GM21528 (cell line): ENCODE data around the gene SFMBT1.
A peak's percentile ranks its signal among the peaks of the same experiment; 100 is the strongest.
"Not testable (repeated sequence)": the region's sequence is repeated elsewhere in the genome, so short reads cannot be mapped to it uniquely, and the experiment has no call there.

Source experiments
- ATAC-seq: cut with Tn5 transposase; IDR thresholded peaks from one replicate; pipeline ENCODE4 v1.9.1; 2021; ENCODE audit warnings: mild to moderate bottlenecking, moderate library complexity; ENCODE audit not compliant: unreplicated experiment, low FRiP score

Gene SFMBT1

DNA sequence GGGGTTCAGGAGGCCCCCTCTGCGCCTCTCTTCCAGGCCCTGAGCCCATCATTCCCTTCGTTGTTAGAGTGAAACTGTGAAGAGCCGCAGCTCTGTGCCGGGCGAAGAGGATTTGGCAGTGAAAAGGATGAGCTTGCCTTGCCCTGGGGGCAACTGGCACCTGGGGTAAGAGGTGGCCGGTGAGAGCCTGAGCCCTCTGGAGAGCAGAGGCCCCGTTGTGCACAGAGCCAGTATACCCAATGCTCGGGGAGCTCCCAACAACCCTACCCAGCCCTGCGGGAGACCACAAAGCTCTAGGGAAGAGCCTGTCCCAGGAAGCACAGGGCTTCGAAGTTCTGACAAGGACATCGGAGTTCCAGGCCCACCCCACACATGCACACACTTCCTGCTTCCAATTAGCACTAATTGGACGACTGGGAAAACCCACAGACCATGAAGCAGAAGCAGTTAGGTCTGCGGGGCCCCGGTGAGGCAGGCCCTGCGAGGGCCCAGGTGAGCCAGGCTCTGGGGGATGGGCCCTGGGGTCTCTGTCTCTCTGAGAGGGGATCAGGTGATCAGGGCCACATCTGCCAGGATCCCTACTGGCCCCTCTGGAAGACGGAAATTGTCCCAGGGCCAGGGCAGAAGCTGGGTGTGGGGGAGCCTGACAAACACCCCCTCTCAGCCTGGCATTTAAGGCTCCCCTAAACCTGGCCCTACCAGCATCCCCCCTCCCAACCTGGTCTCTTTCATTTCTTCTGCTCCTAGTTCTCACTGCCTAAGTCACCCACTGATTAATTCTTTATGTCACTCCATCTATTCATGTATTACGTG, 27.9 kb upstream of the SFMBT1 start:
- ATAC-seq = no peak

DNA sequence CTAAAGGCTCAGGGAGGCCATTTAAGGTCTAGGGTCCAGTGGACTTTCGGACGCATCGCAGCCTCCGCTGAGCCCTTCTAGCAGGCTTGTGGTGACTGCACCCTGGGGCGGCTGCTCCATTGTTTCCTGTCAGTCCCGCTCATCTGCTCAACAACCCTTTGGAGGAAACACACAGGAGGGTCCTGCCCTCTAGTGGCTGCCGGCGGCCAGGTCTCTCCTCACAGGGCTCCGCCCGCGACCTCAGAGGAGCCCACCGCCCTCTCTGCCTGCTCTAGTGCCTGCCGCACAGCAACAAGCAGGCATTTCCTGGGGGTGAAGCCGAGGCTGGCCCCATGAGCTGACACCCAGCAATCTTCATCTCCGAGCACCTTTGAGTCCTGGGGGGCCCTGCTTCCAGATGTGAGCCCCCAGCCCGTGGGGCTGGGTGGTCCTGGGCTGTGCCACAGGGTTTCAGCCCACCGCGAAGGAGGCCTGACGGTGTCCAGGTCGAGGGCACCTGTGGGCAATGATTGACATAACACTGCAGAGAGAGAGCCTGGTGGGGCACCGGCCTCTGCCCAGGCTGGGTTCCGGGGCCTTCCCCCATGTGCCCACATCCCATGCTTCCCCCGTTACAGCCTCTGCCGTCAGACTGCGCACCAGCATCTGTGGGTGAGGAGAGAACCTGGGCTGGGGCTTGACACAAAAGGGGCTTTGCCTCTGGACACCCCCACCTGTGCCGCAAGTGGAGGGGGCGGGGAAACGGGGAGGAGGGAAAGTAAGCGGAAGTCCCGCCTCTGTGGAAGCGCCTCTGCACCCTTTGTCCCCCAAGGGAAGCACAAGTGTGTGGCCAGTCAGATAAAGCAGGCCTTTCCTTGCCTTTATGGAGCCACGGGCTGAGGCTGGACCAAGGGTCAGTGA, 27.0 kb upstream of the SFMBT1 start:
- ATAC-seq = peak; percentile 82

DNA sequence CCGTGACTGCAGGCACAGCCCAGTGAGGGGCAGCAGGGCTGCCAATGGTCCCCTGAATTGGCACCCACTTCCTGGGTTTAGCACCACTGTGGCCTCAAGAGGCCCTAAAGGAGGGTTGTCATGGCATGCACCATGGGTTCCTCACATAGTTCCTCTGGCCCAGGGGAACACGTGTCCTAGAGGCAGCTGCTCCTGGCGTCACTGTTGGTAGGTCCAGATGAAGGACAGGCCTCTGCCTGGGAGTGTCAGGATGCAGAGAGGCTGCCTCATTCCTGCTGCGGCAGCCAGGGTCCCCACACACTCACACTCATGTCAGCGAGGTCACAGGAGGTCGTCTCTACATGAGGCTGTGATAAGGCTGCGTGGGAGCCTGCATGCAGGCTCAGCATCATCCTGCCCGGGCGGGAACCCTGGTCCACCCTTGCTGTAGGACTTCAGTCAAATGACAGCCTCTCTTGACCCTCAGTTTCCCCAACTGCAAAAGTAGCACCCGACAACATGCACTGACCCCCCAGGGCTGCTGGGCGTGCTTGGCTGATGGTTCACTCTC, 26.1 kb upstream of the SFMBT1 start:
- no peak for ATAC-seq

DNA sequence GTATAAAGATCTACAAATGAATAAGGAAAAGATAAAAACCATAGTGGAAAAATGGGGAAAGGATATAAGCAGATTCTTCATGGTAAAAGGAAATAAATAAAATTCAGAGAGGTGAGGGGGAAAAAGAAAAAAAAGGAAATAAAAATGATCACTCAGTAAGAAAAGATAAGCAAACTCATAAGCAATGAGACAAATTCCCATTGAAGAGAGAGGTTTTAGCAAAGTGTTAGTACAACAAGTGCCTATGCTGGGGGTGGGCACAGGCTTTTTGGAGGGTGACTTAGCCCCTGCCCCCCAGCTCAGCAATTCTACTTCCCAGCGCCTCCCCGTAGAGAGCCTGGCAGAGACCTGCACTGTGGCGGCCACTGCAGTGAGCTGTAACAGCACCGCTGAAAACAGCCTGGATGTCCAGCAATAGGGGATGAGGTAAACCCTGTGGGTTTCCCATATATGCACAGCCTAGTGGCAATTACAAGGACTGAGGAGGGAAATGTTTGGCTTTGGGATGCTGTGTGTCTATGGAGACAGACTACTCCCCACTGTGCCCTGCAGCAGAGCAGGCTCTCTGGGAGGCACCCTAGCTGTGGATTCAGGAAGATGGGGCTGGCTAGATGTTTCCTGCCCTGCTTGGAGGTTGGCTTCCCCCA, 23.7 kb upstream of the SFMBT1 start:
- no peak for ATAC-seq

DNA sequence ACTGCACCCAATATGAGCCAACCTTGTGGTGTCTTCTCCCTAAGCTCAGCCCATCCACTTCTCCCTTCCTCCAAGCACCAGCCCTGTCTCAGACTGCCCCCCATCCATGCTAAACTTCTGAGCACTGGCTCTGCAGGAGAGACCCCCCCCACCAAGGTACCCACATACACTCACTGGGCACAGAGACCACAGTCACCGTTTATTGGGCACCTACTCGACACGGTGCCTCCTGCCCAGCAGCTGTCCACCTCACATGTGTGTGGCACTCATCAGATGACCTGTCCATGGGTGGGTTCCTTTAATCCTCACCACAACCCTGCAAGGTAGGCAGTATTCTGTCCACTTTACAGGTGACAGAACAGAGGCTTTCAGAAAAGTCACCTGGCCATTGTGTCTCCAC, 22.3 kb upstream of the SFMBT1 start:
- no peak for ATAC-seq

DNA sequence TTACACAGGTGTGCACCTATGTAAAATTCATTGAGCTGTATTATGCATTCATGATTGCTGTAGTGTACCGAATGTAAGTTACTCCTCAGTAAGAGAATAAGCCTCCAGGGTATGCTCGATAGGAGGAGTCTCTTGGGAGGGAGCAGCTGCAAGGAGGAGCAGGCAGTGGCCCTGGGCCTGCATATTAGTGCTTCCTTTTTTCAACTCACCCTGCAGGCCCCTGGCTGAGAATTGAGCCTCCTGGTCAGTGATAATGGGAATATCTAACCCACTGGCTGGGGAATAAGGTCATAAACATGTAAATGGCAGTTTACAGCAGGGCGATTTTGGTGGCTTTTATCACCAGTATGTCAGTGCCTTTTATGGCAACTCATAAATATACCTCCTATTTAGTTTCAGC, 21.7 kb upstream of the SFMBT1 start:
- ATAC-seq = no peak

DNA sequence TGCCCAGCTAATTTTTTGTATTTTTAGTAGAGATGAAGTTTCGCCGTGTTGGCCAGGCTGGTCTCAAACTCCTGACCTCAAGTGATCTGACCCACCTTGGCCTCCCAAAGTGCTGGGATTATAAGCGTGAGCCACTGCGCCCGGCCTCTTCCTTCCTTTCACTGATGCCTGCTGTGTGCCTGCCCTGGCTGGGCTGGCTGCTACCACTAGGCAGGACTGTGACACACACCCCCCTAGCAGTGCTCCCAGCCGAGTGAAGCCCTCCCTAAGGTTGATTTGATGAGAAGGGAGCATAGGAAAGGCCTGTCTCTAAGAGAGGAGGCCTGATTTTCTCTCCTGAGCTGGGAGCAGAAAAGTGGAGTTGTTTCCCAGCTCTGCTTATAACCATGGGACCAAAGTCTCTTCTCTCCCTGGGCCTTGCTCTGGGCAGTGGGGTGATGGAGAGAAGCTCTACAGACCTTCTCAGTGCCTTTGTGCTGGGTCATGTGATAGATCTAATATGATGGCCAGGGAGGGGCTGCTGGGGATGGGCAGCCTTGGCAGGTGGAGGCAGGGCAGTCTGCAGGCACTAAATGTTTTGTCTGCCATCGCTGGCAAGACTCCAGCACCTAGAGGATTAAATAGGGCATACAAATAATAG, 20.1 kb upstream of the SFMBT1 start:
- ATAC-seq = no peak

DNA sequence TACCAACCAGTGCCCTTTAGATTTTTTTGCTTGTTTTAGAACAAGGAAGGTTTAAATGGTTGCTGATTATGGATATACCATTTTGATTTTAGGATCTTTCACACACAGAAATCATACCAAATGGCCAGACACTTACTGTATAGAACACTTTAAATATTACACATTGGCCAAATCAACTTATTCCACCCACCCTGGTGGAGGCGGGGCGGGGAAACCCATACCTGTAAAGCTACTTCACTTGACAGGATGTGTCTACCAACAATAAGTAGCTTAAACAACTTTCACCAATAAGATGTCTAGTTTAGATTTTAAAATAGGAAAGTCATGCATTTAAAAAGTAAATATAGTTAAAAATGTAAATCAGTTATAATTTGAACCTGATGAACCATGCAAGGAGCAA, 17.0 kb upstream of the SFMBT1 start:
- no peak for ATAC-seq

DNA sequence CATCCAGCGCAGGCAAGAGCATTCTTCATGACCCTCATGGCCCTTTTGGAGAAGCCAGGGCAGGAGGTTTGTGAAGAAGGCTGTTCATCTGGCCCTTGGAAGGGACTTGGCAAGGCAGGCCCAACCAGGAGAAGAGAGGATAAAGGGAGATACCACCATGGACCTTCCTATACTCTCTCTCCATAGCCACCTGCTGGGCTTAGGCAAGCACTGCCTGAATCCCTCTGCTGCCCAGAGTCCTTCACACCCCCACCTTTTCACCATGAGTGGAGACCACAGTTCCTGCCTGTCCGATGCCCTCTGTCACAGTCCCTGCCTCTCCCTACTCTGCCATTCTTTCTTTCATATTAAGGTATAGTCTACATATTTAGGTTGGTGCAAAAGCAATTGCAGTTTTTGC, 10.6 kb upstream of the SFMBT1 start:
- ATAC-seq = no peak

DNA sequence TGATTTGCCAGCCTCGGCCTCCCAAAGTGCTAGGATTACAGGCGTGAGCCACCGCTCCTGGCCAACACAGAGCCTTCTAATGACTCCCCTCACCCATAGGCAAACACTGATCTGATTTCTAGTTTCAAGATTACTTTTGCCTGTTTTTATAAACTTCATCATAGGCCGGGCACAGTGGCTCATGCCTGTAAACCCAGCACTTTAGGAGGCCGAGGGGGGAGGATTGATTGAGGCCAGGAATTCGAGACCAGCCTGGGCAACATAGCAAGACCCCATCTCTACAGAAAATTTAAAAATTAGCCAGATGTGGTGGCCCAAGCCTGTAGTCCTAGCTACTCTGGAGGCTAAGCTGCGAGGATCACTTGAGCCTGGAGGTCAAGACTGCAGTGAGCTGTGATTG, 8.4 kb upstream of the SFMBT1 start:
- not testable (repeated sequence) for ATAC-seq

DNA sequence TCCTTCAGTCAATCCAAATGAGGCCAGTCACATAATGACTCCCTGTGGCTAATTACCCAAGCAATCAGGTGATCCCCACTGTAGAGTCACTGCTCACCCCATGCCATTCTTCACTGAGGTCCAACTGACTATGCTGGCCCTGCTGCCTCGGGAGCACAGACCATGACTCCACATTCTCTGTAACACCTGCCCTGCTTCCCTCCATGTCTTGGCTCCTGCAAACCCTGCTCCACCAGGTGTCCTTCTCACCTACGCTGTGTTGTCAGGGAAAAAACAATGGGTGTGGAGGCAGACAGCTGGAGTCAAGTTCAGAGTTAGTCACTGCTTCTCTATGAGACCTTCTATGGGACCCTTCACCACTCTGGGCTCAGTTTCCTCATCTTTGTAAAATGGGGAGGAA, 6.1 kb upstream of the SFMBT1 start:
- ATAC-seq = no peak

DNA sequence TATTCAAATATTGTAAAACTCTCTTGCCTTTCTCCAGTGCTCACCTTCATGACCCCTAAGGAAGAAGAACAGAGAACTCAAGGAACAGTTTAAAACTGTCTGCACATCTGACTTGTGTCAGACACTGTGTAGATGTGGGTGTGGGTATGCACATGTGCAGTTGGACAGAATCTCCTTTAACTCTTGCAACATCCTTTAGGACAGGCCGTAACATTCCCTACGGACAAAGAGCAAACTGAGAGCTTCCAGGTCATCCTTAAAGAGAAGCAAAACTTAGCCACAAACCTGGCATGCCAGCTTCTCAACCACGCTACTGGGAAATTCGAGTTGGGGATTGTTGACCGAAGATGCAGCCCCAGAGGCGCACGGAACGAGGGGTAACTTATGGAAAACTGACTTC, 4.1 kb upstream of the SFMBT1 start:
- no peak for ATAC-seq

DNA sequence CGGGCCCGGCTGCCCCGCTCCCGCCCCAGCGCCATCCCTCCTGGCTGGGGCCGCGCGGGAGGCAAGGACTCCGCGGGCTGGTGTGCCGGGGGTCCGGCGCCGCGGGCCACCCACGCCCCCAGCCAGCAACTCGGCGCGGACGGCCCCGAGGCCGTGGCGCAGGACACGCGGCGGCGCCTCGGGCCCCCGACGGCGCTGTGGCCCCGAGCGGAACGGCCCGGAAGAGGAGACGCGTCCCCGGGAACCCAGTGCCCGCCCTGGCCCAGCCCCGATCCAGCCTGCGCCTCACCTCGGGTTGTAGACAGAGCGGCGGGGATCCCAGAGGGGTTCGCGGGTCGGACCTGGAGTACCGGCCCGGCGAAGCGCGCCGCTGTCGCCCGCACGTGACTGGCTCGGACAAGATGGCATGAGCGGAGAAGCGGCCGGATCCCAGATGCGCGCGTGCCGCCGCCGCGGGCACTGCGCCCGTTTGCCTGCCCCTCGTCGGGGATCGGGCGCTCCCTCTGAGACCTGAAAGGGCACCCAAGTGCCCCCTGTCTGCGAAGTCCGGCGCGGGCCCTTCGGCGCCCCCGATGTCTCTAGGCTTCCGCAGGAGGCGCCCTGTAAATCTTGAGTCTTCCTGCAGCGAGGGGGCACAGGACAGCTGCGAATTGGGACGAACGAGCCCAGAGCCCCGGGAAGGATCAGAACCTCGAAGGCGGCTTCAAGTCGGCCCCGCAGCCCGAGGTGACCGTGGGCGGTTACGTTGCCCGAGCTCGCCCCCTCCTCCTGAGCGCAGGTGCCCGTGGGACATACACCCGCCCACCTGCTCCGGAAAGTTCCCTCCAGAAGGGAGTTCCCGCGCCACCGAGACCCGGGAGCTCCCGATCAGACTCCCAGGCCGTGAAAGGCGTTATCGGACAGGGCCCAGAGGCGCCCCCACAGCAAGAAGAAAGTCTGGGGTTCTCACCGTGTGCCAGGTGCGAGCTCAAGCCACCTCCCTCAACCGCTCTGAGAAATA, 598 bp upstream of the SFMBT1 start:
- peak; percentile 39 for ATAC-seq

DNA sequence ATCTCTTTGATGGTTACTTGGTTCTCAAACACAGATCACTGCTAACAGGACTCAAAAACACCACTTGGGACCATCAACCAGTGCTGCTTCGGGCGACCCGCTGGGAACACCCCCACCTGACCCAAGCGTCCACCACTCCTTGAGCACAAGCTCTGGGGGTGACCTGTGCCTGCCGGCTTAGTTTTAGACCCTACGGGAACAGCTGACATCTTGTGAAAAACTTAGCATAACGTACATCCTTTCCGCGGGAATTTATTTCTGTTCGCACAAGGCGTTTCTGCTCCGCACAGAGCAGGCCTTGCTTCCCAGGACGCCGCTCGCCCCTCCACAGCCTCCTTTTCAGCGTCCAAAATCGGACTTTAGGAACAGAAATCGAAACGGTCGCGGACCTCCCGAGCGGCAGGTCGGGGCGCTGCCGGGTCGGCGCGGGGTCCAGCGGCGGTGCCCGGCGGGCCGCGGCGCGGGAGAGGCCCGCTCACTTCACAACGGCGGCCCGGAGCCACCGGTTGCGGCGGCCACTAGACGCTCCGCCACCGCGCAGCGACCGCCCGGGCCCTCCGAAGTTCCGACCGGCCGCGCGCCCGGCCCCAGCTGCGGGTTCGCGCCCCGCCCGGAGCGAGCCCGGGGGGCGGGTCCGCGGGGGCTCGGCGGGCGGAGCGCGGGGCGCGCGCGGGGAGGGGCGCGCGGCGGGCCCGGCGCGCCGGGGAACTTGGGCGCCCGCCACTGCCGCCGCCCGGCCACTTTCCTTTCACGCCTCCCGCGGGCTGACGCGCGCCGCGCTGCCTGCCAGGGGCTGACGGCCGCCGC, 959 bp downstream of the SFMBT1 start:
- ATAC-seq = peak; percentile 4

DNA sequence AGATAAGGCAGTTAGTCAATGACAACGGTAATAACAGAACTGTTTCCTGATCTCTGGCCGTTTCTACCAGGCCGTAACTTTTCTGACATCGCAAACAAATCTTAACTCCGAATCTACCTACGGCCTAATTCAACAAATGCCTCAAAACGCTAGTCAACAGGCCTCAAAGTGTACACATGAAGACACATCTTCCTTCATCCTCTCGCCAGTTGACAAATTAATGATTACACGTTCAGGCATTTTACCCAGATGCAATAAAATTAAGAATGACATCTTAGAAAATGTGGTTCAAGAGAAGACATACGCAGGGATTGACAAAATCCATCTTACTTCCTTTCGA, 1.5 kb downstream of the SFMBT1 start:
- ATAC-seq = no peak

DNA sequence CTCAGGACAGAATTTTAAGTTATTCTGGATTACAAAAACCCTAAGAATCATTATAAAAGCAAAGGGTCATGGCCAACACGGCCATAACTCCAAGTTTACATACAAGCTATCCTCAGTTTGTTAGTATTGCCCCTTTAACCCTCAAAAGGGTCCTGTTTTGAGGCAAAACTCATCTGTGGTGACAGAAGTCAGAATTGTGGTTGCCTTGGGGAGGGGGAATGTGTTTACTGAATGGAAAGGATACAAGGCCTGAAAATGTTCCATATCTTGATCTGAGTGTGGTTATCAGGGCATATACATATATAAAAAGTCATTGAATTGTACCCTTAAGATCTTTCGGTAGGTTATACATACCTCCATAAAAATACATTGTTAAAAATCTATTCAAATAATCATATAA, 2.1 kb downstream of the SFMBT1 start:
- no peak for ATAC-seq

DNA sequence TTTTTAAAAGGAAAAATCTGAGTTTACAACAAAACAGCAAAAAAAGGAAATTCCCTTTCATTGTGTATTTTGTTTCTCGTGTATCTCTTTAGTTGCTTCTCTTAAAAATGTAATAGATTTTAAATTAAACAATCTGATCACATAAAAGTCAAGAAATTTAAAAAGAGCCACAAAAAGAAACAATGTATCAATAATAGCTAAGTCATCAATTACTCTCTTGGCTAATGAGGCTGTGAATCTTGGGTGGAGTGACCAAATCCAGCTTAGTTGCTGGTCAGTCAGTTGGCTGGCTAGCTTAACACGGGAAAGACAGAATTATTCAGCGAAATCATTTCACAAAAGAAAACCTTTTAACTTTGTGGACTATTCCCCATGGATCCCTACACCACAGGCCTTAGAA, 3.2 kb downstream of the SFMBT1 start:
- no peak for ATAC-seq

DNA sequence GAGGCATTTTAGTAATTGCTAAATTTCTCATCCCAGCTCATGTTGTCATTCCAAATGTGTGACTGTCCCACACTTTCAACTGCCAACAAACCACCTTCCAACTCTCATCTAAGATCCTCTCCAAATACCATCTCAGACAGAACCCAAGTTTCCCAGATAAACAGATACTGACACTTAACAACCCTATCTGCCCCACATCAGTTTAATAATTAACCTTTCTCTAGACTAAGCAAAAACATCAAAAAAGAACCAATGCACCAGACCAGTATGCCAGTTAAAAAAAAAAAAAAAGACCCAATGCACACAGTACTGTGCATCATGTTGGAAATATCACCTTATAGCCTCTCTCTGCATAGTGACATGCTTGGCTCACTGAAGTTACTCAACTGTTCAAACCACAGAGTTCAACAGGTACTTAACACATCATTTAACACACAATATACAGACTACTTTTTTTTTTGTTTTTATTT, 5.5 kb downstream of the SFMBT1 start:
- ATAC-seq = no peak

DNA sequence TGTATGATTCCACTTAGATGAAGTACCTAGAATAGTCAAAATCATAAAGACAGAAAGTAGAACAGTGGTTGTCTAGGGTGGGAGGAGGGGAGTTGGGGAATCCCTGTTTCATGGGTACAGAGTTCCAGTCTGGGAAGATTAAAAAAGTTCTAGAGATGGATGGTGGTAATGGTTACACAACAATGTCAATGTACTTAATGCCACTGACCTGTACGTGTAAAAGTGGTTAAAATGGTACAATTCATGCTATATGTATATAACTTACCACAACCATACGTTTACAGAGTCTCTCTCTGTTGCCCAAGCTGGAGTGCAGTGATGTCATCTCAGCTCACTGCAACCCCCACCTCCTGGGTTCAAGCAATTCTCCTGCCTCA, 6.5 kb downstream of the SFMBT1 start:
- ATAC-seq = no peak
